GM10248 (cell line): Measurements from ENCODE around the gene AGMAT.

Experiments
- CTCF ChIA-PET: fragments of 300-600 bp; sonication (Branson Sonifier 250); formaldehyde crosslinking; extraction: SDS; loops from one replicate; lab custom pipeline; 2021; ENCODE audit warnings: antibody characterized with exemption; lab: Yijun Ruan, JAX
- POLR2A ChIA-PET: fragments of 350-650 bp; sonication (Branson Sonifier 250); formaldehyde crosslinking; extraction: SDS; loops from one replicate; lab custom pipeline; 2020; ENCODE audit warnings: antibody characterized with exemption; lab: Yijun Ruan, JAX
- DNase-seq: peaks from one replicate; pipeline ENCODE4 v3.0.0; 2012; ENCODE audit errors: extremely low spot score
- TF ChIP-seq, protein P1 (sequence below): IDR thresholded peaks from 2 replicates; pipeline ENCODE4 v1.5.1; 2012; ENCODE audit warnings: mild to moderate bottlenecking, low read depth; ENCODE audit errors: extremely low read depth, missing control alignments, control extremely low read depth

The AGMAT gene

DNA sequence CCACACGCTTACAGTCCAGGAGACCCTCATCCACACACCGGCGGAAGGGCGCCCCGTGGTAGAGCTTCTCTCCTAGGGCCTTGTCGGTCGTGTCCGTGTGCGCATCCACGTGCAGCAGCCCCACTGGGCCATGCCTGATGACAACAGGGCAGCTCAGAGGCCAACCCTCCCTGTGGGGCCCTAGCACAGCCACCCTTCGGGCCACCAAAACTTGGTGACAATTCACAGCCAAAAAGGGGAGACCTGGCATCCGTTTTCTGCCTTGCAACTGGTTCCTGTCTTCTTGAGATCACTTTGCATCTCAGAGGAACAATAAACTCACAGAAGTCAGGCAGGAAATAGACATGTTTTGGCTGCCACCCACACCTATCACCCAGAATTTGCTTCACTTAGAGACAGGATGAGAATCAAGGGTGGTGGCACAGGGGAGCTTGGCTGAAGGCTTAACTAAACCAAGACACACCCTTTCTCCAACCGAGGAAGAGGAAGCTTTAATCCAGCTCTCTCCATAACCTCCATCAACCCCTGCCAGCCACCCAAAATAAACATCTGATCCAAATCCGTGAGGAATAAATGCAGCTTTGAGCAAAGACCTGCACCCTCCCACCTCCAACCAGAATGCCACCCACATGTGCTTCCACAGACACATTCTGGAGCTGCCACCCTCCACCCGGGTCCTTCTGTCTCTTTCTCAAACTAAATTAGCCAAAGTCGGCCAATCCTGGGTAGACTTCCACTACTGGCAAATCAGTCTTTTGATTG lies 5.7 kb downstream of the AGMAT start:
- peak; percentile 57 for DNase-seq
- TF ChIP-seq, protein P1, sequence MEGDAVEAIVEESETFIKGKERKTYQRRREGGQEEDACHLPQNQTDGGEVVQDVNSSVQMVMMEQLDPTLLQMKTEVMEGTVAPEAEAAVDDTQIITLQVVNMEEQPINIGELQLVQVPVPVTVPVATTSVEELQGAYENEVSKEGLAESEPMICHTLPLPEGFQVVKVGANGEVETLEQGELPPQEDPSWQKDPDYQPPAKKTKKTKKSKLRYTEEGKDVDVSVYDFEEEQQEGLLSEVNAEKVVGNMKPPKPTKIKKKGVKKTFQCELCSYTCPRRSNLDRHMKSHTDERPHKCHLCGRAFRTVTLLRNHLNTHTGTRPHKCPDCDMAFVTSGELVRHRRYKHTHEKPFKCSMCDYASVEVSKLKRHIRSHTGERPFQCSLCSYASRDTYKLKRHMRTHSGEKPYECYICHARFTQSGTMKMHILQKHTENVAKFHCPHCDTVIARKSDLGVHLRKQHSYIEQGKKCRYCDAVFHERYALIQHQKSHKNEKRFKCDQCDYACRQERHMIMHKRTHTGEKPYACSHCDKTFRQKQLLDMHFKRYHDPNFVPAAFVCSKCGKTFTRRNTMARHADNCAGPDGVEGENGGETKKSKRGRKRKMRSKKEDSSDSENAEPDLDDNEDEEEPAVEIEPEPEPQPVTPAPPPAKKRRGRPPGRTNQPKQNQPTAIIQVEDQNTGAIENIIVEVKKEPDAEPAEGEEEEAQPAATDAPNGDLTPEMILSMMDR = no peak
- POLR2A ChIA-PET = interaction anchor here (0.7 kb wide), 1 partner anchor 27 kb away, joined by 6 read pairs; no protein-coding TSS in a partner anchor
- CTCF ChIA-PET = interaction anchor here (1.4 kb wide), 1 partner anchor 38 kb away, joined by 4 read pairs; the partner anchor contains the start of gene DDI2

- POLR2A ChIA-PET = no interaction called here
- TF ChIP-seq, protein P1 = no peak
- DNase-seq = no peak
- CTCF ChIA-PET = interaction anchor here (1.4 kb wide), 1 partner anchor 39 kb away, joined by 4 read pairs; the partner anchor contains the start of gene DDI2
Observed at GRCh38 chr1:15577691-15578090, 7.2 kb downstream of the AGMAT start.

- POLR2A ChIA-PET = no interaction called here
- DNase-seq = no peak
- CTCF ChIA-PET = interaction anchor here (0.9 kb wide), 1 partner anchor 9 kb away, joined by 3 read pairs; no protein-coding TSS in a partner anchor
- TF ChIP-seq, protein P1 = no peak
Observed at GRCh38 chr1:15575549-15576150, 9.2 kb downstream of the AGMAT start.

DNA sequence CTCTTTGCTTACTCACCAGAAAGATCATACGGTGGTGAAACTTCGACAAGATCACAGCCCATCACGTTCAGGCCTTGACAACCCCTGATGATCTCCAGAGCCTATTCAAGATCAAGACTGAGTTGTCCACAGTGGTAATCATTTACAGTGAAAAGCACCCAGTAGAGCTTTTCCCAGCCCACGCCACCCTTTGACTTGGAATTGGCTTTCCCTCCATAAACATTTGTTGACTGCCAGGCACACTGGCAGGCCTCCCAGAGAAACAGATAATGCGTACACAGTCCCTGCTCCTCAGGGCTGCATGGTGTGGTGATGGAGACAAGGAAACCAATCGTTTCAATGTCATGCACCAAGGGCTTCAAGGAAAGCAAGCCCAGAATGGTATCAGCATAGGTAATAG lies 10.1 kb downstream of the AGMAT start:
- POLR2A ChIA-PET = no interaction called here
- CTCF ChIA-PET = interaction anchor here (1.0 to 1.6 kb wide), 3 partner anchors 9 to 123 kb away, joined by 3 to 5 read pairs (median 4); no protein-coding TSS in a partner anchor
- TF ChIP-seq, protein P1 = no peak
- no peak for DNase-seq

GRCh38 chr1:15573477-15573876 lies 11.4 kb downstream of the AGMAT start:
- POLR2A ChIA-PET = no interaction called here
- CTCF ChIA-PET = interaction anchor here (0.9 to 1.6 kb wide), 3 partner anchors 11 to 129 kb away, joined by 3 to 4 read pairs (median 3); no protein-coding TSS in a partner anchor
- DNase-seq = no peak
- TF ChIP-seq, protein P1 = no peak

GRCh38 chr1:15571266-15571665 lies 13.6 kb downstream of the AGMAT start:
- no peak for DNase-seq
- ChIA-PET POLR2A (interaction anchor here (0.6 to 0.7 kb wide), 2 partner anchors 8 to 9 kb away, joined by 6 read pairs; no protein-coding TSS in a partner anchor), CTCF (interaction anchor here (1.7 kb wide), 1 partner anchor 13 kb away, joined by 4 read pairs; no protein-coding TSS in a partner anchor)
- TF ChIP-seq, protein P1 = no peak
